Measurements from ENCODE around the gene SLC9A9. TPM values are rescaled to one million over a fixed set of nuclear protein-coding genes. Genes with fewer than 3 reads are reported as not detected.

The SLC9A9 gene
- total and polyA plus RNA-seq, 2 of the 8 experiments (the other 6 are each of a cell fraction or from before 2014, with no cell fraction given): 0.48 to 1.1 TPM

GRCh38 chr3:143247073-143247472 lies 601.2 kb downstream of the SLC9A9 start:
- ChIA-PET POLR2A (ENCODE audit: partially characterized antibody) (no interaction called here), CTCF (ENCODE audit: partially characterized antibody) (interaction anchor here (0.8 to 1.2 kb wide), 4 partner anchors 11 to 340 kb away, joined by 3 to 4 read pairs (median 3); no protein-coding TSS in a partner anchor)
- whole genome bisulfite sequencing, 2 experiments (ENCODE audit: extremely low coverage in 1 of 2, insufficient coverage in 1 of 2, insufficient read length in 1 of 2, insufficient replicate concordance in 2 of 2, low coverage in 1 of 2, low lambda C conversion rate in 2 of 2, missing lambda C conversion rate in 1 of 2): 72% methylated on average over 3 of the region's 3 CpGs; no CpG with 5 or more reads in 1 of the 2 experiments
- Histone ChIP-seq H4K91ac (replicated peaks; ENCODE audit: insufficient read length, low read length) (no peak overlapping the region), H3K27ac (ENCODE audit: low read depth, low read length) (no peak overlapping the region), H4K8ac (ENCODE audit: extremely low read depth, insufficient read depth, low read length) (no peak overlapping the region), H2BK120ac (replicated peaks; ENCODE audit: low read depth, low read length) (no peak overlapping the region), H3K36me3 (ENCODE audit: control insufficient read depth in 2 of 4, insufficient read depth in 4 of 4, low read length in 3 of 4) (no peaks in the 10 kb centered on the region), H3K23me2 (ENCODE audit: low read depth, low read length) (no peaks in the 10 kb centered on the region), H2AK5ac (ENCODE audit: low read depth, low read length) (no peak overlapping the region), H3K23ac (ENCODE audit: insufficient read length) (no peak overlapping the region), H3K9ac (replicated peaks in 1 of 4; ENCODE audit: extremely low read depth in 1 of 4, low read depth in 3 of 4, low read length in 3 of 4) (no peak overlapping the region), H2AFZ (ENCODE audit: low read length) (no peak overlapping the region), H3K14ac (ENCODE audit: insufficient read length) (no peak overlapping the region), H2BK5ac (ENCODE audit: low read depth, low read length) (no peak overlapping the region), H3K79me1 (ENCODE audit: low read depth, low read length) (no peaks in the 10 kb centered on the region), H3K9me3 (ENCODE audit: insufficient read depth in 2 of 2, low read depth in 1 of 2, low read length in 1 of 2) (no peaks in the 10 kb centered on the region), H2BK12ac (ENCODE audit: low read depth, low read length) (no peak overlapping the region), H3K18ac (ENCODE audit: extremely low read depth, low read length) (no peak overlapping the region), H3K27me3 (replicated peaks in 1 of 4; ENCODE audit: control insufficient read depth in 3 of 4, extremely low read depth in 1 of 4, insufficient read depth in 3 of 4, low read length in 3 of 4) (no peaks in the 10 kb centered on the region), H3K4me3 (ENCODE audit: extremely low read depth in 1 of 4, insufficient read depth in 2 of 4, low read depth in 3 of 4, low read length in 4 of 4) (no peak overlapping the region), H3K79me2 (ENCODE audit: control insufficient read depth in 1 of 2, insufficient read depth in 2 of 2, low read length in 2 of 2) (no peaks in the 10 kb centered on the region), H4K5ac (ENCODE audit: insufficient read length, low read depth, low read length) (no peak overlapping the region), H3K4me2 (ENCODE audit: insufficient read depth in 1 of 2, low read depth in 2 of 2, low read length in 2 of 2) (no peak overlapping the region; a peak in 1 of 4 replicates), H2BK20ac (ENCODE audit: low read length) (no peak overlapping the region), H3K4ac (replicated peaks; ENCODE audit: insufficient read length, low read depth, low read length) (no peak overlapping the region), H4K20me1 (replicated peaks in 1 of 2; ENCODE audit: control insufficient read depth in 1 of 2, insufficient read depth in 2 of 2, low read length in 2 of 2) (no peaks in the 10 kb centered on the region), H3K4me1 (replicated peaks in 1 of 4; ENCODE audit: control insufficient read depth in 3 of 4, insufficient read depth in 4 of 4, low read length in 3 of 4) (peaks cover 0 to 3% (median 0%) of the 10 kb centered on the region in 4 experiments; a peak in 1 of 7 replicates), H3K56ac (replicated peaks; ENCODE audit: insufficient read length, low read depth, low read length) (no peak overlapping the region), H2BK15ac (ENCODE audit: low read length) (no peak overlapping the region)
- TF ChIP-seq CBX5 (IDR thresholded peaks at IDR 0.05; ENCODE audit: low read depth, low read length): no peak
- TF ChIP-seq HDAC6 (IDR thresholded peaks at IDR 0.05; ENCODE audit: low read depth, low read length): no peak
- no peak for TF ChIP-seq CTBP2 (IDR thresholded peaks at IDR 0.05; ENCODE audit: borderline replicate concordance, insufficient read depth, insufficient read length, low read length)
- no peak for TF ChIP-seq SP4 (IDR thresholded peaks at IDR 0.05; ENCODE audit: low read length)
- no peak for TF ChIP-seq CBX8 (IDR thresholded peaks at IDR 0.05; ENCODE audit: borderline replicate concordance, low read depth, low read length)
- TF ChIP-seq CREB1 (IDR thresholded peaks at IDR 0.05): no peak
- no peak for TF ChIP-seq EZH2 (IDR thresholded peaks at IDR 0.05; ENCODE audit: low read depth, low read length, severe bottlenecking)
- TF ChIP-seq MAX (IDR thresholded peaks at IDR 0.05): no peak
- no peak for TF ChIP-seq ATF3 (IDR thresholded peaks at IDR 0.05; ENCODE audit: insufficient read depth, low read depth, low read length)
- no peak for TF ChIP-seq RXRA (IDR thresholded peaks at IDR 0.05; ENCODE audit: insufficient read depth, low read depth, low read length)
- no peak for TF ChIP-seq NRF1 (IDR thresholded peaks at IDR 0.05; ENCODE audit: low read depth, low read length)
- TF ChIP-seq TEAD4 (IDR thresholded peaks at IDR 0.05; ENCODE audit: low read depth, low read length): no peak
- TF ChIP-seq TBP (IDR thresholded peaks at IDR 0.05; ENCODE audit: low read depth, low read length): no peak
- TF ChIP-seq CHD1 (IDR thresholded peaks at IDR 0.05; ENCODE audit: low read depth, low read length): no peak
- no peak for TF ChIP-seq GTF2F1 (IDR thresholded peaks at IDR 0.05; ENCODE audit: borderline replicate concordance, low read depth, low read length)
- no peak for DNase-seq (ENCODE audit: low read depth in 1 of 2, low spot score in 2 of 2)
- FAIRE-seq: no peak
